A549 (cell line): ENCODE data around the gene DNAJB6.

Experiments
- CBX2 ChIP-seq: fragments of 200-600 bp; sonication (generic); IDR thresholded peaks from 2 replicates; pipeline ENCODE4 v1.6.1; 2016; ENCODE audit warnings: low read depth, mild to moderate bottlenecking, borderline replicate concordance
- ESRRA ChIP-seq: fragments of 150-350 bp; IDR thresholded peaks from 2 replicates; pipeline ENCODE4 v1.6.1; 2014; ENCODE audit warnings: mild to moderate bottlenecking, low read length, borderline replicate concordance
- GATA3 ChIP-seq: IDR thresholded peaks from 2 replicates; pipeline ENCODE4 v1.6.1; 2012; ENCODE audit warnings: borderline replicate concordance
- HDAC2 ChIP-seq: fragments of 200-600 bp; sonication (generic); IDR thresholded peaks from 2 replicates; pipeline ENCODE4 v1.6.1; 2016
- JUN ChIP-seq, 2 experiments: fragments of >200 bp; sonication (Bioruptor Twin); formaldehyde crosslinking; IDR thresholded peaks; 2 replicates in 1 of 2; 3 replicates in 1 of 2; pipeline ENCODE4 v1.6.1; 2016 to 2017
- JUNB ChIP-seq: fragments of >200 bp; sonication (Bioruptor Twin); formaldehyde crosslinking; IDR thresholded peaks from 2 replicates; pipeline ENCODE4 v1.6.1; 2016
- KDM5A ChIP-seq: fragments of 200-600 bp; sonication (generic); IDR thresholded peaks from 2 replicates; pipeline ENCODE4 v1.6.1; 2016; ENCODE audit warnings: antibody characterized with exemption, mild to moderate bottlenecking
- MYC ChIP-seq: IDR thresholded peaks from 2 replicates; pipeline ENCODE4 v1.6.1; 2012; ENCODE audit warnings: mild to moderate bottlenecking, inconsistent platforms, low read length, improper control_type of control experiment, borderline replicate concordance
- POLR2A ChIP-seq: IDR thresholded peaks from 2 replicates; pipeline ENCODE4 v1.6.1; 2012; ENCODE audit warnings: mild to moderate bottlenecking, low read length
- POLR2AphosphoS2 ChIP-seq: conservative IDR thresholded peaks from 2 replicates; pipeline ENCODE4 v1.6.1; 2012; ENCODE audit warnings: low read length, improper control_type of control experiment, inconsistent platforms
- RAD21 ChIP-seq, 2 experiments: fragments of >200 bp in 1 of 2; sonication (Bioruptor Twin) in 1 of 2; formaldehyde crosslinking in 1 of 2; IDR thresholded peaks in 1 of 2; conservative IDR thresholded peaks in 1 of 2; 2 replicates in 1 of 2; 3 replicates in 1 of 2; pipeline ENCODE4 v1.6.1; 2012 to 2018; ENCODE audit warnings: inconsistent platforms in 1 of 2
- TP53 ChIP-seq: fragments of 250-450 bp; sonication (Bioruptor Pico); IDR thresholded peaks from 2 replicates; pipeline ENCODE4 v1.5.0; 2021; ENCODE audit warnings: mild to moderate bottlenecking, moderate library complexity
- TF ChIP-seq, protein P1 (sequence below): fragments of >200 bp; sonication (Bioruptor Twin); formaldehyde crosslinking; IDR thresholded peaks from 3 replicates; pipeline ENCODE4 v1.5.1; 2016
- TF ChIP-seq, protein P2 (sequence below): IDR thresholded peaks from 2 replicates; pipeline ENCODE4 v1.6.1; 2012

DNA sequence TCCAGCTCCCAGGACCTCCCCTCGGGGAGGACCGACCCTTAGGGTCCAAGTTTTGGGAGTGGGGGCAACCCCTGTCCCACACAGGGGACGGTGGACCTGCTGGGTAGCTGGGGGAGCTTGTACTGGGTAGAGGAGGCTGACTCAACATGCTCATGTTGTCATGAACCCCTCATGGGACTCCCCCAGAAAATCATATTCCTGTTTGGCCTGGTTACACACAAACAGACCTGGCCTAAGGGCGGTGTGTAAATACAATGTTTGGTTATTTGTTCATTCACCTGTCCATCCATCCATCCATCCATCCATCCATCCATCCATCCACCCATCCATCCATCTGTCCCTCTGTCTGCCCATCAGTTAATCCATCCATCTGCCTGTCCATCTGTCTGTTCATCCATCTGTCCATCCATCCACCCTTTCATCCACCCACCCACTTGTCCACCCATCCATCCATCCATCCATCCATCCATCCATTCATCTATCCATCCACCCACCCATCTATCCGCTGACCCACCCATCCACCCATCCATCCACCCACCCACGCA lies 92.9 kb downstream of the DNAJB6 start:
- TF ChIP-seq HDAC2 (no peak), CBX2 (no peak), ESRRA (no peak), JUN (IDR thresholded peaks at IDR 0.05) (no peak), GATA3 (no peak), POLR2A (no peak), KDM5A (no peak), JUNB (no peak), TP53 (CRISPR knock-in tag) (no peak), POLR2AphosphoS2 (no peak), RAD21 (conservative IDR thresholded peaks at IDR 0.05 in 1 of 2, IDR thresholded peaks at IDR 0.05 in 1 of 2) (no peak), MYC (no peak)
- TF ChIP-seq, protein P1, sequence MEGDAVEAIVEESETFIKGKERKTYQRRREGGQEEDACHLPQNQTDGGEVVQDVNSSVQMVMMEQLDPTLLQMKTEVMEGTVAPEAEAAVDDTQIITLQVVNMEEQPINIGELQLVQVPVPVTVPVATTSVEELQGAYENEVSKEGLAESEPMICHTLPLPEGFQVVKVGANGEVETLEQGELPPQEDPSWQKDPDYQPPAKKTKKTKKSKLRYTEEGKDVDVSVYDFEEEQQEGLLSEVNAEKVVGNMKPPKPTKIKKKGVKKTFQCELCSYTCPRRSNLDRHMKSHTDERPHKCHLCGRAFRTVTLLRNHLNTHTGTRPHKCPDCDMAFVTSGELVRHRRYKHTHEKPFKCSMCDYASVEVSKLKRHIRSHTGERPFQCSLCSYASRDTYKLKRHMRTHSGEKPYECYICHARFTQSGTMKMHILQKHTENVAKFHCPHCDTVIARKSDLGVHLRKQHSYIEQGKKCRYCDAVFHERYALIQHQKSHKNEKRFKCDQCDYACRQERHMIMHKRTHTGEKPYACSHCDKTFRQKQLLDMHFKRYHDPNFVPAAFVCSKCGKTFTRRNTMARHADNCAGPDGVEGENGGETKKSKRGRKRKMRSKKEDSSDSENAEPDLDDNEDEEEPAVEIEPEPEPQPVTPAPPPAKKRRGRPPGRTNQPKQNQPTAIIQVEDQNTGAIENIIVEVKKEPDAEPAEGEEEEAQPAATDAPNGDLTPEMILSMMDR = no peak
- TF ChIP-seq, protein P2, sequence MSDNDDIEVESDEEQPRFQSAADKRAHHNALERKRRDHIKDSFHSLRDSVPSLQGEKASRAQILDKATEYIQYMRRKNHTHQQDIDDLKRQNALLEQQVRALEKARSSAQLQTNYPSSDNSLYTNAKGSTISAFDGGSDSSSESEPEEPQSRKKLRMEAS = no peak
